K562 (cell line): ENCODE results near the gene SMIM29. TPM values are rescaled to one million over a fixed set of nuclear protein-coding genes. Genes with fewer than 3 reads are reported as not detected.

Experiments used
- ATAC-seq: fragments of 200-7000 bp; cut with Tn5 transposase; 3 replicates; pipeline ENCODE4 v1.9.1; 2020; ENCODE audit warnings: moderate library complexity
- BruUV-seq: library from RNA; stranded (reverse); fragments of 400-500 nt; replicated peaks from 2 replicates; lab custom pipeline; 2021; lab: Mats Ljungman, UMichigan
- CTCF ChIA-PET: fragments of 300-600 bp; formaldehyde crosslinking; extraction: SDS; loops from one replicate; lab custom pipeline; 2021; ENCODE audit warnings: low intra/inter-chr PET ratio; lab: Yijun Ruan, JAX
- POLR2A ChIA-PET: fragments of 300-600, 350-650 bp; sonication (Branson Sonifier 250); formaldehyde crosslinking; extraction: SDS; loops from one replicate; lab custom pipeline; 2021; ENCODE audit warnings: antibody characterized with exemption, inconsistent platforms; lab: Yijun Ruan, JAX
- DNase-seq, 4 experiments: peaks; one replicate each; pipeline versions ENCODE4 v3.0.0 to v3.0.0-alpha.2; 2011 to 2018; ENCODE audit warnings: low spot score in 3 of 4, mixed read lengths in 3 of 4; ENCODE audit errors: extremely low read depth in 1 of 4
- FAIRE-seq: peaks from 2 replicates; lab custom pipeline; 2011; peaks lifted over from hg19 to GRCh38; lab: Jason Lieb, UNC
- H2AFZ ChIP-seq: 2 replicates; pipeline ENCODE4 v1.6.0; 2011; ENCODE audit warnings: low read depth, low read length, control low read depth, inconsistent platforms
- H3K27ac ChIP-seq: fragments of 200-600 bp; 3 replicates; pipeline ENCODE4 v1.8.0; 2011; ENCODE audit warnings: low read depth, mild to moderate bottlenecking, control low read depth, inconsistent platforms, low read length, moderate library complexity, mixed read lengths; ENCODE audit errors: extremely low read depth
- H3K27me3 ChIP-seq, 2 experiments: fragments of 300-600 bp in 1 of 2; 2 replicates in 1 of 2; 3 replicates in 1 of 2; pipeline versions ENCODE4 v1.6.0 to v1.8.0; 2011; ENCODE audit warnings: inconsistent platforms in 2 of 2, low read length in 2 of 2, mild to moderate bottlenecking in 1 of 2, mixed read lengths in 1 of 2, moderate library complexity in 1 of 2; ENCODE audit not compliant: control insufficient read depth in 2 of 2, insufficient read depth in 2 of 2
- H3K36me3 ChIP-seq: fragments of 300-600 bp; 3 replicates; pipeline ENCODE4 v1.8.0; 2011; ENCODE audit warnings: mild to moderate bottlenecking, low read length, inconsistent platforms; ENCODE audit not compliant: control insufficient read depth, insufficient read depth
- H3K4me1 ChIP-seq, 2 experiments: fragments of 200-600 bp in 1 of 2; replicated peaks in 1 of 2; 2 replicates in 1 of 2; 3 replicates in 1 of 2; pipeline versions ENCODE4 v1.5.1 to v1.8.0; 2011; ENCODE audit warnings: inconsistent platforms in 2 of 2, low read length in 2 of 2, mild to moderate bottlenecking in 1 of 2, mixed read lengths in 1 of 2, moderate library complexity in 1 of 2; ENCODE audit not compliant: control insufficient read depth in 2 of 2, insufficient read depth in 2 of 2
- H3K4me2 ChIP-seq: 2 replicates; pipeline ENCODE4 v1.6.1; 2011; ENCODE audit warnings: low read length, control low read depth, inconsistent platforms, mixed read lengths; ENCODE audit not compliant: insufficient read depth
- H3K4me3 ChIP-seq: fragments of 200-600 bp; sonication (generic), shearing (Covaris generic); 2 replicates; pipeline ENCODE4 v1.5.1; 2016; ENCODE audit warnings: control low read depth, inconsistent platforms
- H3K79me2 ChIP-seq: fragments of 200-600 bp; 3 replicates; pipeline ENCODE4 v1.8.0; 2011; ENCODE audit warnings: low read length, inconsistent platforms; ENCODE audit not compliant: control insufficient read depth, insufficient read depth
- H3K9ac ChIP-seq, 2 experiments: 2 replicates each; pipeline versions ENCODE4 v1.6.0 to v1.6.1; 2011; ENCODE audit warnings: low read depth in 2 of 2, low read length in 2 of 2, control low read depth in 1 of 2, inconsistent platforms in 1 of 2, mild to moderate bottlenecking in 1 of 2, mixed read lengths in 1 of 2; ENCODE audit not compliant: insufficient read depth in 1 of 2
- H3K9me1 ChIP-seq: one replicate; pipeline ENCODE4 v1.6.0; 2011; ENCODE audit warnings: inconsistent platforms, mild to moderate bottlenecking, low read length, moderate library complexity; ENCODE audit not compliant: control insufficient read depth, insufficient read depth
- H3K9me3 ChIP-seq: replicated peaks from 2 replicates; pipeline ENCODE4 v1.5.1; 2011; ENCODE audit warnings: low read depth, low read length, inconsistent platforms; ENCODE audit not compliant: control insufficient read depth, insufficient read depth
- H4K20me1 ChIP-seq: replicated peaks from 2 replicates; pipeline ENCODE4 v1.6.1; 2011; ENCODE audit warnings: low read length, inconsistent platforms, mixed read lengths; ENCODE audit not compliant: control insufficient read depth, insufficient read depth
- GATAD2B ChIP-seq: fragments of 450-650 bp; IDR thresholded peaks from 2 replicates; pipeline ENCODE4 v1.6.1; 2017; ENCODE audit warnings: mild to moderate bottlenecking, borderline replicate concordance
- HDAC6 ChIP-seq: IDR thresholded peaks from 2 replicates; pipeline ENCODE4 v1.6.1; 2012; ENCODE audit warnings: low read depth, mild to moderate bottlenecking, control low read depth, inconsistent platforms, low read length, moderate library complexity
- HNRNPLL ChIP-seq: fragments of 200-400 bp; formaldehyde crosslinking; IDR thresholded peaks from 2 replicates; pipeline ENCODE4 v1.6.1; 2017; ENCODE audit warnings: low read length, low read depth, mild to moderate bottlenecking; ENCODE audit not compliant: poor library complexity, severe bottlenecking
- KDM4B ChIP-seq, 2 experiments: fragments of 450-650 bp in 1 of 2; sonication (generic) in 1 of 2; IDR thresholded peaks; 2 replicates each; pipeline ENCODE4 v1.6.1; 2016 to 2017; ENCODE audit warnings: borderline replicate concordance in 2 of 2, antibody characterized with exemption in 1 of 2, low read depth in 1 of 2, mild to moderate bottlenecking in 1 of 2
- PHB2 ChIP-seq: fragments of 450-650 bp; IDR thresholded peaks from 2 replicates; pipeline ENCODE4 v1.6.1; 2017; ENCODE audit warnings: low read depth
- POU5F1 ChIP-seq: fragments of 150-350 bp; IDR thresholded peaks from 2 replicates; pipeline ENCODE4 v1.6.1; 2014; ENCODE audit warnings: borderline replicate concordance, low read length, low read depth, mild to moderate bottlenecking; ENCODE audit not compliant: partially characterized antibody
- SIN3A ChIP-seq, 2 experiments: fragments of 150-350 bp in 1 of 2; IDR thresholded peaks; 2 replicates each; pipeline ENCODE4 v1.6.1; 2011 to 2016; ENCODE audit warnings: borderline replicate concordance in 2 of 2, low read depth in 2 of 2, low read length in 2 of 2, mild to moderate bottlenecking in 2 of 2, moderate library complexity in 2 of 2; ENCODE audit not compliant: control insufficient read depth in 1 of 2
- WGBS: fragments of 100-300 bp; shearing (Covaris generic); methylation state at CpG from one replicate; pipeline ENCODE4 v1.1.6; 2016; ENCODE audit warnings: low coverage, mixed read lengths; ENCODE audit not compliant: insufficient coverage; ENCODE audit errors: missing lambda C conversion rate; 5-methylcytosine and 5-hydroxymethylcytosine counted together
- in situ Hi-C: fragments of 300-500 bp; cut with MboI; formaldehyde crosslinking; loops from 4 replicates; pipeline ENCODE4 v1.15.0; 2018; ENCODE audit warnings: inconsistent platforms, mixed read lengths
- intact Hi-C: fragments of 100-400 bp; cut with micrococcal nuclease; formaldehyde crosslinking; loops from 2 replicates; pipeline ENCODE4 v1.14.2; 2022
- polyA plus RNA-seq, 8 experiments: library from polyadenylated mRNA; depleted of rRNA in 4 of 8; stranded (reverse) in 5 of 8; unstranded in 3 of 8; fragments of >200 nt; fragmentation: Nextera tagmentation in 2 of 8; fragmentation: Illumina TruSeq in 1 of 8; extraction: Ambion mirVana in 2 of 8; extraction: Trizol in 1 of 8; gene quantifications; 2 replicates each; pipeline versions ENCODE4 v1.2.1 to v1.2.3, GENCODE V29; 2011 to 2014; ENCODE audit warnings: inconsistent platforms in 1 of 8, missing spikeins in 1 of 8
- total RNA-seq, 7 experiments: library from RNA; depleted of rRNA in 6 of 7; stranded (reverse); fragments of >200 nt in 6 of 7; fragmentation: Illumina TruSeq in 2 of 7; extraction: Trizol in 2 of 7; gene quantifications; 2 replicates each; pipeline versions ENCODE4 v1.2.1 to v1.2.3, GENCODE V29; 2011 to 2021; ENCODE audit warnings: low replicate concordance in 1 of 7
- TF ChIP-seq, protein P1 (sequence below): fragments of 450-650 bp; IDR thresholded peaks from one replicate; pipeline ENCODE4 v1.6.1; 2018; ENCODE audit warnings: mild to moderate bottlenecking, moderate library complexity; ENCODE audit not compliant: partially characterized antibody
- TF ChIP-seq, protein P2 (sequence below): fragments of 250-450 bp; sonication (Bioruptor Pico); IDR thresholded peaks from 2 replicates; pipeline ENCODE4 v1.5.0; 2021
- TF ChIP-seq, protein P3 (sequence below): fragments of 200-800 bp; sonication (Bioruptor generic); IDR thresholded peaks from 2 replicates; pipeline ENCODE4 v1.6.1; 2016; ENCODE audit warnings: missing genetic modification characterization, missing compliant biosample characterization

Gene SMIM29
- total and polyA plus RNA-seq, 9 of the 15 experiments (the other 6 are each of a cell fraction or from before 2014, with no cell fraction given): 6.5 to 36.7 (median 20.9) TPM

DNA sequence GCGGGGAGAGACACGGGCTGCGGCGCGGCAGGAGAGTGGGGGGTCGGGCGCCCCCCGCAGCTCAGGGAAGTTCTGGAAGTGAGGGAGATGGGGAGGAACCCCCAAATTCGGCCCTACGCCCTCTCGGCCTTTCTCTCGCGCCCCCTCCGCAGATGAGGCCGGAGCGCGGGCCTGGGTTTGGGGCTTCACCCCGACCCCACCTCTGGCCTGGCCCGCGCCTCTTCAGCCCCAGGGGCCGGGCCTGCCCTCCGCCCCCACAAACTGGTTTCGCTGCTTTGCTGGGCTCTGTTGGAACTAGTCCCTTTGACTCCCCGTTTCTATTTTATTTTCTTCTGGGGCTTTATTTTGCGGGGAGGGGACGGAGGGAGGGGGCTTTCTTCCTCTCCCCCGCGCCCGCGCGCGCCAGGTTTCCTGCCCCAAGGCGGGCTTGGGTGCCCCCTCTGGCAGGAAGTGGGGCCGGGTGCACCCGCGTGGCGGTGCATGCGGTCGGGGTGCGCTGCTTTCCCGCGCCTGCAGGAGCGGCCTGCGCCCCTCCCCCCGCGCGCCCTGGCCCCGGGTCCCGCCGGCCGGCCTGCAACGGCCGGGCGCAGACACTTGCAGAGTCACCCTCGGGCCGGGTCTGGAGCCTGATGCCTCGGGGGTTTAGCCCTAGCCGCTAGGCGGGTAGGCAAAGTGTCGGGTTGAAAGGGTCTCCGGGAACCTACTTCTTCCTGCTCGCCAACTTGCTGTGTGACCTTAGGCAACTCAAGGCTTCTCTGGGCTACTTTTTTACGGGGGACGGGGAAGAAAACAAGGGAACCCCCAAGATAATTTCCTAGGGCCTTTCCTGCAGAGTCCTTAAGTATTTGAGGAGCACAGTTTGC is 10.9 kb downstream of the SMIM29 start (continued):
- TF ChIP-seq, protein P1, sequence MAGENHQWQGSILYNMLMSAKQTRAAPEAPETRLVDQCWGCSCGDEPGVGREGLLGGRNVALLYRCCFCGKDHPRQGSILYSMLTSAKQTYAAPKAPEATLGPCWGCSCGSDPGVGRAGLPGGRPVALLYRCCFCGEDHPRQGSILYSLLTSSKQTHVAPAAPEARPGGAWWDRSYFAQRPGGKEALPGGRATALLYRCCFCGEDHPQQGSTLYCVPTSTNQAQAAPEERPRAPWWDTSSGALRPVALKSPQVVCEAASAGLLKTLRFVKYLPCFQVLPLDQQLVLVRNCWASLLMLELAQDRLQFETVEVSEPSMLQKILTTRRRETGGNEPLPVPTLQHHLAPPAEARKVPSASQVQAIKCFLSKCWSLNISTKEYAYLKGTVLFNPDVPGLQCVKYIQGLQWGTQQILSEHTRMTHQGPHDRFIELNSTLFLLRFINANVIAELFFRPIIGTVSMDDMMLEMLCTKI: no peak
- TF ChIP-seq KDM4B (IDR thresholded peaks at IDR 0.05; ENCODE audit: borderline replicate concordance in 2 of 2, low read depth in 1 of 2) (0 out of 4 replicates have a peak, but pooled peaks of 1 of the 2 experiments have one; percentile 47), HDAC6 (no peak), PHB2 (no peak), POU5F1 (no peak)
- TF ChIP-seq, protein P2, sequence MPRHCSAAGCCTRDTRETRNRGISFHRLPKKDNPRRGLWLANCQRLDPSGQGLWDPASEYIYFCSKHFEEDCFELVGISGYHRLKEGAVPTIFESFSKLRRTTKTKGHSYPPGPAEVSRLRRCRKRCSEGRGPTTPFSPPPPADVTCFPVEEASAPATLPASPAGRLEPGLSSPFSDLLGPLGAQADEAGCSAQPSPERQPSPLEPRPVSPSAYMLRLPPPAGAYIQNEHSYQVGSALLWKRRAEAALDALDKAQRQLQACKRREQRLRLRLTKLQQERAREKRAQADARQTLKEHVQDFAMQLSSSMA: no peak

DNA sequence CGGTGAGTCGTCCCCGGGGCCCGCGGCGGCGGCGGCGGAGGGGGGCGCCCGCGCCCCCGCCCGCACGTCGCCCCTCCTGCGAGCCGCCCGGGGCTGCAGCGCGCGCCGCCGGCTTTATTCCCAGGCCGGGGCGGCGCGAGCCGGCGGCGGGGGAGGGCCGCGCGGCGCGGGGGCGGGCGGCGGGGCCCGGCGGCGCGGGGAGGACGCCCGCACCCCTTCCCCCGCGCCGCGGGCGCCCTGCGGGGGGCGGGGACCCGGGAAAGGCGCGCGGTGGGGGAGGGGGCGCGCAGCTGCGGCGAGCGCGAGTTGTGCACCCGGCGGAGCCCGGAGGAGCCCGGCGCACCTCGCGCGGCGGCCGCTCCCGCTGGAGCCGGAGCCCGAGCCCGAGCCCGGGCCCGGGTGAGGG is 11.5 kb downstream of the SMIM29 start:
- intact Hi-C loops: no loop called here
- Histone ChIP-seq H3K27ac (peak overlapping the region; percentile 98), H3K9me3 (no peaks in the 10 kb centered on the region), H3K4me1 (peaks cover 50 to 54% of the 10 kb centered on the region in 2 experiments), H3K9me1 (no peaks in the 10 kb centered on the region), H3K27me3 (no peaks in the 10 kb centered on the region), H3K4me2 (peak overlapping the region; percentile 88; the same call in 1 of the 2 replicates), H3K4me3 (peak overlapping the region; percentile 85), H4K20me1 (peaks cover 35% of the 10 kb centered on the region), H2AFZ (peak overlapping the region; percentile 17; the same call in 1 of the 2 replicates), H3K9ac (peak overlapping the region; percentile 97 to 99), H3K79me2 (peaks cover 63% of the 10 kb centered on the region), H3K36me3 (peaks cover 45% of the 10 kb centered on the region)
- WGBS: no CpG with 5 or more reads among the region's 78 CpGs
- ChIA-PET POLR2A (interaction anchor here (0.5 to 1.8 kb wide), 31 partner anchors 10 to 1140 kb away, joined by 3 to 14 read pairs (median 4); partner anchors contain the start of gene SMIM29), CTCF (interaction anchor here (0.6 to 1.9 kb wide), 4 partner anchors 40 to 902 kb away, joined by 3 to 6 read pairs (median 4); no protein-coding TSS in a partner anchor)
- peak; percentile 61 to 85 (median 81) for DNase-seq
- ATAC-seq: peak; percentile 1; the same call in 1 of the 3 replicates
- BruUV-seq: no TSS peak
- in situ Hi-C loops: no loop called here
- FAIRE-seq: no peak
- 0 out of 4 replicates have a peak, but pooled peaks of 1 of the 2 experiments have one; percentile 10 for TF ChIP-seq SIN3A (IDR thresholded peaks at IDR 0.05; ENCODE audit: borderline replicate concordance in 2 of 2, control insufficient read depth in 1 of 2, low read depth in 2 of 2, low read length in 2 of 2)
- no peak for TF ChIP-seq HNRNPLL
- peak; percentile 6; the same call in 1 of the 2 replicates for TF ChIP-seq GATAD2B
- TF ChIP-seq, protein P3, sequence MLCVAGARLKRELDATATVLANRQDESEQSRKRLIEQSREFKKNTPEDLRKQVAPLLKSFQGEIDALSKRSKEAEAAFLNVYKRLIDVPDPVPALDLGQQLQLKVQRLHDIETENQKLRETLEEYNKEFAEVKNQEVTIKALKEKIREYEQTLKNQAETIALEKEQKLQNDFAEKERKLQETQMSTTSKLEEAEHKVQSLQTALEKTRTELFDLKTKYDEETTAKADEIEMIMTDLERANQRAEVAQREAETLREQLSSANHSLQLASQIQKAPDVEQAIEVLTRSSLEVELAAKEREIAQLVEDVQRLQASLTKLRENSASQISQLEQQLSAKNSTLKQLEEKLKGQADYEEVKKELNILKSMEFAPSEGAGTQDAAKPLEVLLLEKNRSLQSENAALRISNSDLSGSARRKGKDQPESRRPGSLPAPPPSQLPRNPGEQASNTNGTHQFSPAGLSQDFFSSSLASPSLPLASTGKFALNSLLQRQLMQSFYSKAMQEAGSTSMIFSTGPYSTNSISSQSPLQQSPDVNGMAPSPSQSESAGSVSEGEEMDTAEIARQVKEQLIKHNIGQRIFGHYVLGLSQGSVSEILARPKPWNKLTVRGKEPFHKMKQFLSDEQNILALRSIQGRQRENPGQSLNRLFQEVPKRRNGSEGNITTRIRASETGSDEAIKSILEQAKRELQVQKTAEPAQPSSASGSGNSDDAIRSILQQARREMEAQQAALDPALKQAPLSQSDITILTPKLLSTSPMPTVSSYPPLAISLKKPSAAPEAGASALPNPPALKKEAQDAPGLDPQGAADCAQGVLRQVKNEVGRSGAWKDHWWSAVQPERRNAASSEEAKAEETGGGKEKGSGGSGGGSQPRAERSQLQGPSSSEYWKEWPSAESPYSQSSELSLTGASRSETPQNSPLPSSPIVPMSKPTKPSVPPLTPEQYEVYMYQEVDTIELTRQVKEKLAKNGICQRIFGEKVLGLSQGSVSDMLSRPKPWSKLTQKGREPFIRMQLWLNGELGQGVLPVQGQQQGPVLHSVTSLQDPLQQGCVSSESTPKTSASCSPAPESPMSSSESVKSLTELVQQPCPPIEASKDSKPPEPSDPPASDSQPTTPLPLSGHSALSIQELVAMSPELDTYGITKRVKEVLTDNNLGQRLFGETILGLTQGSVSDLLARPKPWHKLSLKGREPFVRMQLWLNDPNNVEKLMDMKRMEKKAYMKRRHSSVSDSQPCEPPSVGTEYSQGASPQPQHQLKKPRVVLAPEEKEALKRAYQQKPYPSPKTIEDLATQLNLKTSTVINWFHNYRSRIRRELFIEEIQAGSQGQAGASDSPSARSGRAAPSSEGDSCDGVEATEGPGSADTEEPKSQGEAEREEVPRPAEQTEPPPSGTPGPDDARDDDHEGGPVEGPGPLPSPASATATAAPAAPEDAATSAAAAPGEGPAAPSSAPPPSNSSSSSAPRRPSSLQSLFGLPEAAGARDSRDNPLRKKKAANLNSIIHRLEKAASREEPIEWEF: no peak
